ENCODE results near the gene ELANE.
"Not testable (repeated sequence)": the region's sequence is repeated elsewhere in the genome, so short reads cannot be mapped to it uniquely, and the experiment has no call there.

Gene ELANE

DNA sequence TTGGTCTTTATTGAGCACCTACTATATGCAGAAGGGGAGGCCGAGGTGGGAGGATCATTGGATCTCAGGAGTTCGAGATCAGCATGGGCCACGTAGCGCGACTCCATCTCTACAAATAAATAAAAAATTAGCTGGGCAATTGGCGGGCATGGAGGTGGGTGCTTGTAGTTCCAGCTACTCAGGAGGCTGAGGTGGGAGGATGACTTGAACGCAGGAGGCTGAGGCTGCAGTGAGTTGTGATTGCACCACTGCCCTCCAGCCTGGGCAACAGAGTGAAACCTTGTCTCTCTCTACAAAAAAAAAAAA, 11.2 kb downstream of the ELANE start:
- no peak for DNase-seq

DNA sequence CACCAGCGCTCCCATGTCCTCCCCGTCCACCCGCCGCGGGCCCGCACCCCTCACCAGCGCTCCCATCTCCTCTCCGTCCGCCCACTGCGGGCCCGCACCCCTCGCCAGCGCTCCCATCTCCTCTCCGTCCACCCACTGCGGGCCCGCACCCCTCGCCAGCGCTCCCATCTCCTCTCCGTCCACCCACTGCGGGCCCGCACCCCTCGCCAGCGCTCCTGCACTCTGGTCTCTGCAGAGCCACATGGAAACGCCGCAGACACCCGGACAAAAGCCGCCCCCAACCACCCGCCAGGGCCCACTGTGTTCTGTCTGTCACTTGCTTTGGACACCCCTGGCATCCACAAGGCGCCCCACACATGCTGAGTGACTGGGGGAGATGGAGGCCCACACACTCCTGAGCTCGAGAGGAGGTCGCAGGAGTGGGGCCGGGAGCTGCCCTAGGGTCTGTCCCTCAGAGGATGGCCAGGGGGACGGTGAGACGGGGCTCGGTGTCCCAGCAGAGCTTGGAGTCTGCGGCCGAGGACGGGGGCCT, 14.7 kb downstream of the ELANE start:
- no peak for DNase-seq

DNA sequence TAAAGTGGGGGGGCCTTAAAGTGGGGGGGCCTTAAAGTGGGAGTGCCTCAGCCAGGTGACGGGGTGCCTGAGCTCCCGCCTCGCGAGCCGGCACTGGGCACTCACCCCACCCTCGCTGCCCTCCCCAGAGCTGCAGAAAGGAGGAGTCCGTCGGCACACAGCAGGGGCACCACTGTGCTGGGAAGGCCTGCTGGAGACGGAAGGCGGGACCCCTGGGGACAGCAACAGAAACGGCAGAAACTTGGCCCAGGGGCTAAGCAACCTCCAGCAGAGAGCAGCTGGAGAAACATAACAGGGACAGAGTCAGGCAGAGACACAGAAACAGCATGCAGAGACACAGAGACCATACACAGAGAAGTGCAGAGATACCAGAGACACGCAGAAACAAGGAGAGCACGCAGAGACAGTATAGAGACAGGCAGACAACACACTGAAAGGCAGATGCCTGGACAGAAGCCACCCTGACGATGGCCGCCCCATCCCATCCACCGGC, 15.2 kb downstream of the ELANE start:
- no peak for DNase-seq

DNA sequence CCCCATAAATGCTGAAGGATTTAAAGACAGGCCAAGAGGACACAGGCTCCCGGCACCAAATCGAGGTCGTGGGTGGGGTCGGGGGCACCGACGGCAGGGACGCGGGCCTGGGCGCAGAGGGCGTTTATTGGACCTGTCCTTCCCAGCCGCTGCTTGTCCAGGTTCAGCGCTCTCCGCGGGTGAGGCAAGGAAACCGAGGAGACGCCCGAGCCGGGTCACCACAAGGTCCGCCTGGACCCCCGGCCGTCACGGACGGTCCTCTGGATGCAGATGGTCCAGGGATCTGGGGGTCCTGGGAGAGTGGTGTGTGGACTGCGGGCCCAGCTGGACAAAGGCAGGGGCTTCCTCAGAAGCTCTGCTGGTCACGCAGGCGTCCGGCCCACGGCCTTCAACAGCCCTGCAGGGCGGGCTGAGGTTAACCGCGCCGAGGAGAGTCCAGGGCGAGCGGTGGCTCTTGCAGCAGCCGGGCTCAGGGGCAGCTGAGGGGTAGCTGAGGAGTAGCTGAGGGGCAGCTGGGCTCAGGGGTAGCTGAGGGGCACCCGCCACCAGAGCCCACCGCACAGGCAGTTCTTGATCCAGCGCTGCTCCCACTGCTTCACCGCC, 15.9 kb downstream of the ELANE start:
- no peak for DNase-seq

DNA sequence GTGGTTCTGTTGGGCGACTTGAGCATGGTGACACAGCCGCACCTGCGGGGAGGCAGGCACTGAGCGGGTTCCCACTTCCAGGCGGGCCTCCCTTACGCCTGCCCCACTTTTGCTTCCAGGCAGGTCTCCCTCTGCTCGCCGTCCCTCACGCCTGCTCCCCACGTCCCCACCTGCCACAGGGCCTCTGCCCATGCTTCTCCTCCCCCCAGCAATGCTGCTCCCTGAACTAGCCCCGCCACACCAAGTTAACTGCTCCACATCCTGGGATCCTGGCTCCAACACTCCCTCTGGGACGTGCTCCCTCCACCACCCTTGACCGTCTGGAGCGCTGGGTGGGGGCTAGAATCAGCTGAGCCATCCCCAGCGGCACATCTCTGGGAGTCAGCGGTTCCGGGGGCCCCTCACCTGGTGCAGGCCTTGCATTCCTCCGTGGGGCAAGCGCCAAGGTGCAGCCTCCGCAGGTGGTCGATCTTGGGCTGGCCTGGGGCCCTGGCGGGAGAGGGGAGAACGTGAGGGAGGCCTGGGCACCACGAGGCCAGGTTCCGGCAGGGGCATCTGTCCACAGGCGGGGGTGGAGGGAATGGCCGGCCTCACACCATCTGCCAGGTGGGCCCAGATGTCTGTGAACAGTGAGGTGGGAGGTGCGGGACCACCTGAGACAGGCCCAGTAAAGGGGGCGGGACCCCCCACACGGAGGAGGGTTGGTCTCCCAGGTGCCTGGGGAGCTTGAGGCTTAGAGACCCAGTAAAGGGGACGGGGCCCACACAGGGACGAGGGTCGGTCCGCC, 16.5 kb downstream of the ELANE start:
- no peak for DNase-seq

DNA sequence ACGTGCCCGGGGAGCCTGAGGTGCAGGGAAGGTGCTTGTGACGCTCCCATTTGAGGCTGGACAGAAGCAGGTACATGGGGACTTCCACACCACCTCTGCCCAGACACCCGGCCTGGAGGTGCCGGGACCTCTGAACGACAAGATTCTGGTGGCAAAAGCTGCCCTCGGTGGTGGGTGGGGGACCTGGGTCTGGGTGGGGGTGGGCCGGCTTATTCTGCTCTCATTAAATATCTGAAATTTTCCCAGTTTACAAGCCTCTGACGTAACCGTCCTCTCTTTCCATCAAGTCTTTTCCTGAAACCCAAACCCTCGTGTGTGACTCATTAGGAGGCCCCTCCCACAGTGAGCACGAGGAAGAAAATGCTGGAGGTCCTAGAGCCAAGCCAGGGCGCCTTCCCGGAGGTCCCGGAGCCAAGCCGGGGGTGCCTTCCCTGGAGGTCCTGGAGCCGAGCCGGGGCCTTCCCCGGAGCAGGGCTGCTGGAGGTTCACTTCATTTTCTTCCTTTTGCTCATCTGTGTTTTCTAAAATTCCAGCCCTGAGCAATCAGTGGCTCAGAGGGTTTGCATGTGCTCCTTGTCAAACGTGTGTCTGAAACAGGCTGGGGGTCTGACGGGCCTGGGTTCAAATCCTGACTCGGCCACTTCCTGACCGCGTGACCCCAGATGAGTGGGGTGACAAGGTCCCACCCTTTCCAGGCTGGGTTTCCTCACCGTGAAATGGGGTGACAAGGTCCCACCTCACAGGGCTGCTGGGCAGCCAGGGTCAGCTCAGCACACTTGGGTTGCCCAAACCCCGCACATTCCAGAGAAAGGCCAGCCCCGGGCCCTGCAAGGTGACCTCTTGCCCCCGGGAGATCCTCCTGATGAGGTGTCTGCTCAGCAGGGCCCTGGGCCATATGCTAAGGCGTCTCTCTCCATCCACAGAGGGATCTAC, 17.4 kb downstream of the ELANE start:
- DNase-seq = no peak

DNA sequence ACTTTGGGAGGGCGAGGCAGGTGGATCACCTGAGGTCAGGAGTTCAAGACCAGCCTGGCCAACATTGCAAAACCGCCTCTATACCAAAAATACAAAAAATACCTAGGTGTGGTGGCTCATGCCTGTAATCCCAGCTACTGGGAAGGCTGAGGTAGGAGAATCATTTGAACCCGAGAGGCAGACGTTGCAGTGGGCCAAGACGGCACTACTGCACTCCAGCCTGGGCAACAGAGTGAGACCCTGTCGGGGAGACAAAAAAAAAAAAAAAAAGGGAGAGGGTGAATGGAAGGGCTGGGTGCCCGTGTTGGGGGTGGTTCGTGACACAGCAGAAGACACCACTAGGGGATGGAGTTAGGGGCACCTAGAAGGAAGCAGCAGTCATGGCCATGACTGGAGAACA, 18.2 kb downstream of the ELANE start:
- no peak for DNase-seq

DNA sequence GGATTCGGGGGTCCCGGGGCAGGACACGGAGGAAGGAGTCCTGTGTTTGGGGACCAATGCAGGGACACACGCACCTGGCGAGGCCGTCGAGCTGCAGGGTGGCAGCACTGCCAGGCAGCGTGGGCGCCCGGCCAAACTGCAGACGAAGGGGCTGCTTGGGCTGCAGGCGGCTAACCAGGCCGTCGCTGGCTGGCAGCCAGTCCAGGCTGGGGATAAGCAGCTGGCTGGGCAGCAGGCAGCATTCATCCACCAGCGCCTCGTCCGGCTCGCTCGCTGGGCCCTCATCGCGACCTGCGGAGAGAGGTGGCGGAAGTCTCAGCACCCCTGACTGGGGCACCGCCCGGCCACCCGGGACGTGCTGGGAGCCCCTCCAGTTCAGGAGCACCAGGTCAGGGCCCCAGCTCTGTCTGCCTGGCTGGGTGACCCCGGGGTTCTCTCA, 18.9 kb downstream of the ELANE start:
- DNase-seq = no peak

DNA sequence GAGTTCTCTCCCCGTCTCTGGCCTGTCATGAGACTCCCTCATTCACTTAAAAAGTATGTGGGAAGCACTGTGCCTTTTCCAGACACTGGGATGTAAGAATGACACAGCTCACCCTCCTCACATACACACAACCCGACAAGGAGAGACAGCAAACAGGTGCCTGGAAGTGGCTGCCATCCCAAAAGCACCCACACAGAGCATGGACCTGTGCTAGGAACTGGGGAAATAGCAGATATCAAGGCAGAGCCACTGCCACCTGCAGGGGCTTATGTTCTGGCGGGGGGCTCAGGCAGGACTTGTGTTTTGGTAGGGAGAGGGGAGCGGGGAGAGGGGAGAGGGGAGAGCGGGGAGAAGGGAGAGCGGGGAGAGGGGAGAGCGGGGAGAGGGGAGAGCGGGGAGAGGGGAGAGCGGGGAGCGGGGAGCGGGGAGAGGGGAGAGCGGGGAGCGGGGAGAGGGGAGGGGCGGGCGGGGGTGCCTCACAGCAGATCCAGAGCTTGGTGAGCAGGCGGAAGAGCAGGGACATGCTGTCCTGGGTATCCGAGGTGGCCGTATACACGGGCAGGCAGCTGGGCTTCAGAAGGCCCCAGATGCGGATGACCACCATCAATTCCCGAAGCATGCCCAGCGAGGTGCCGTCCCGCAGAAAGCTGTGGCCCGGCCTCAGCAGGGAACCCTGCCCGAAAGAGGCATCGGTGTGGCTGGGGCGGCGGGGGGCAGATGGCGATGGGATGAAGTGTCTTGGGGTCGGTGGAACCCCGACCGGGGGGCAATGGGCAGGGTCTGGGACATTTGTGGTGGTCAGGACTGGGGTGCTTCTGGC, 19.6 kb downstream of the ELANE start:
- DNase-seq = no peak

DNA sequence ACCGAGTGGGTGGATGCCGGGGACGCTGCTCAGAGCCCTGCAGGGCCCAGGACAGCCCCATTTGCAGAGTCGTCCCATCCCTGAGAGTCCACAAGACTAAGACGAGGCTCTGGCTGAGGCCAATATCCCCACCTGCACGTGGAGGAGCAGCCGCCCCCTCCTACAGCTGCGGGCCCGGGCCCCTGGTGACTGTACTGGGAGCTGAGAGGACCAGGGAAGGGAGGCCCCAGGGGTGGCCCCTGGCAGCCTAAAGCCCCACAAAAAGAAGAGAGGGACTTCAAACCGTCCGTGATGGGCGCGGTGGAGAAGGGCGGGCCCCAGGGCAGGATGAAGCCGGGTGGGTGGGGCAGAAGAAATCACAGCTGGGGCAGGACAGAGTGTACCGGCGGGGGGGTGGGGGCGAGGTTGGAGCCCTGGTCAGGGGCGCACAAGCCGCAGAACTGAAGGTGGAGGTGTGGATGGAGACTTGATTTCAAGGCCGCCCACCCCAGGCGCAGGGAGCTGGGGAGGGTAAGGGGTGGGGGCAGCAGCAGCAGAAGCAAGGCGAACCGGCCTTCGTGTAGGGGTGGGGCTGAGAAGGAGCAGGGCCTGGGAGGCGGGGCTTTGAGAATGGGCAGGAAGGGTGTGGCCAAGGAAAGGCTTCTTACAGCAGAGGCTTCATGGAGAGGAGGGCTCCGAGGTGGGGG, 20.3 kb downstream of the ELANE start:
- peak; percentile 79 for DNase-seq

DNA sequence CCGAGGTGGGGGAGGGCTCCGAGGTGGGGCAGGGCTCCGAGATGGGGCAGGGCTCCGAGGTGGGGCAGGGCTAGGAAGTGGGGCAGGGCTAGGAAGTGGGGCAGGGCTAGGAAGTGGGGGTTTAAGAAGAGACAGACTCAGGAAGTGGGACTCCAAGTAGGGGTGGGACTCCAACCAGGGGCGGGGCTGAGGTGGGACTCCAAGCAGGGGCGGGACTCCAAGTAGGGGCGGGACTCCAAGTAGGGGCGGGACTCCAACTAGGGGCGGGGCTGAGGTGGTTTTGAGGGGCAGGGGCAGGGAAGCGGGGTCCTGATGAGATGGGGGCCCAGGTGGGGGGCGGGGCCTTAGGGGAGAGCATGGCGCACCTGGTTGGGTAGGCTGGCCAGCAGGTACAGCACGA, 21.0 kb downstream of the ELANE start:
- DNase-seq = peak; percentile 82

DNA sequence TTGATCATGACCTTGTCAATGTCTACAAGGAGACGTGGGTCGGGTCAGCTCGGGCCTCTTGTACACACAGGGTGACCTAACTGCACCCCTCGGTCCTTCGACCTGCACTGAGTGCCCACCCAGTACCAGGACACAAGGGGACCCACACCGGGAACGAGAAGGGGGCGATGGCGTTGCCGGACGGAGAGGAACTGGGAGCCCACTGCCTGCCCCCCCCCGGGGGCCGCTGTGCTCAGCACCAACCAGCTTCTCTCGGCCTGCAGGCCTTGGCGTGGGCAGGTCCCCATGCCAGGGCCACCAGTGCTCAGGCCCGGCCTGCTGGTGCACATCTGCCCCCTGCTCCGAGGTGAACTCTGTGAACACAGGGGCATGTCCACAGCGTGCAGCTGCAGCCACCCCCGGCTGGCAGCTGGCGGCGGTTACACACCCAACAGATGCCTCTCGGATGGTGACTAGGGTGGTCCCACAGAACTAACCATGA, 21.5 kb downstream of the ELANE start:
- DNase-seq = no peak

DNA sequence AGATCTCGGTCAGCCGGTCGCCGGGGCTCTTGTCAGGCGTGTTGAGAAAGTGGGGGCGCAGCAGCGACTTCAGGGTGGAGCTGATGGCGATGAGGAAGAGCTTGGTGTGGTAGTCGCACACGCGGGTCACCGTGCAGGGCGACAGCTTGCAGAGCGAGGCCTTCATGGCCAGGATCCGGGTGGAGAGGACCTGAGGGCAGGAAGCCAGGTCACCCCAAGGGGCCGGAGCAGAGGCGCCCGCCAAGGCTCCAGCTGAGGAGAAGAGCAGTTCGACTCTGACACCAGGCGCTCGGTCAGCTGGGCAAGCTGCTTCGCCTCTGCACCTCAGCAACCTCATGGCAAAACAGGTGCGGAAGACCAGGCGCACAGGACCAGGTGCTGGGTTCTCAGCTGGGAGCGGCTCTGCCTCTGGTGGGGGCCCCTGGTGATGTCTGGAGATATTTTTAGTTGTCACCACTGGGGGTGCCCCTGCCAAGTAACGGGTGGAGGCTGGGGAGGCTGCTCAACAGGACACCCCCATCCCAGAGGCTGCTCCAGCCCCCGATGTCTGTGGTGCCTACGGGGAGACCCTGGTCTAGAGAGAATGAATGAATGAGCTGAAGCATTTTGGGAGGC, 23.3 kb downstream of the ELANE start:
- no peak for DNase-seq

DNA sequence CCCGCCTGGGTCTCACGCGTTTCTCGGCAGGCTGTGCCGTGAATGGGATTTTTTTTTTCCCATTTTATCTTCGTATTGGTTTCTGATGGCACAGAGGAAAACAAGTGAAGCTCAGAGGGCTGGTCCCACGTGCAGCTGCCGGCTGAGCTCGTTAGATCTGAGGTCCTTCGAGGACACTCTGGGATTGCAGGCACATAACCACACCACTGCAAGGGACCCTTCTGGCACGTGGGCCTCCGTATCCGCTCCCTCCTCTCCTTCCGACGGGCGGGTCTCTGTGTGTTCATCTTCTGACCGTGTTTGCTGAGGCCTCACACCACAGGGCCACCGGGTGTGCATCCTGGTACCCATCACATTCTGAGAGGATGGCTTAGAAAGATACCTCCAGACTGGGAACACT, 24.0 kb downstream of the ELANE start:
- DNase-seq = no peak

DNA sequence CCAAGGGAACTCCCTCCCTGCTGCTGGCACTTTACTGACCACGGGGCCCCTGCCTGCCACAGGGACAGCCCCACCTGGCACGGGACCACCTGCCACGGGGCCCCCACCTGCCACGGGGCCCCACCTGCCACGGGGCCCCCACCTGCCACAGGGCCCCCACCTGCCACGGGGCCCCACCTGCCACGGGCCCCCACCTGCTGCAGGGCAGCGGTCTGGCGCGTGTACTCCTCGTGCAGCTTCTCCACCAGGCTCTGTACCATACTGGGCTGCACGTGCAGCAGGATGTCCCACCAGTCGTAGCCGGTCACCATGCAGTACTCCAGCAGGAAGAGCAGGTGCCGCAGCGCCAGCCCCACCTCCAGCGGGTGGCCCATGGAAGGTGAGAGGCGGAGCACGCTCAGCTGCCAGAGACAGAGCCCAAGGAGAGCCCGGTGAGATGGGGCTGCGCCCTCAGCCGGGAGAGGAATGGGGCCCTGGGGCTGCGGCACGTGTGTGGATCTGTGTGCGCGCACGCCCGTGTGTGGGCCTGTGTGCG, 24.7 kb downstream of the ELANE start:
- DNase-seq = no peak

DNA sequence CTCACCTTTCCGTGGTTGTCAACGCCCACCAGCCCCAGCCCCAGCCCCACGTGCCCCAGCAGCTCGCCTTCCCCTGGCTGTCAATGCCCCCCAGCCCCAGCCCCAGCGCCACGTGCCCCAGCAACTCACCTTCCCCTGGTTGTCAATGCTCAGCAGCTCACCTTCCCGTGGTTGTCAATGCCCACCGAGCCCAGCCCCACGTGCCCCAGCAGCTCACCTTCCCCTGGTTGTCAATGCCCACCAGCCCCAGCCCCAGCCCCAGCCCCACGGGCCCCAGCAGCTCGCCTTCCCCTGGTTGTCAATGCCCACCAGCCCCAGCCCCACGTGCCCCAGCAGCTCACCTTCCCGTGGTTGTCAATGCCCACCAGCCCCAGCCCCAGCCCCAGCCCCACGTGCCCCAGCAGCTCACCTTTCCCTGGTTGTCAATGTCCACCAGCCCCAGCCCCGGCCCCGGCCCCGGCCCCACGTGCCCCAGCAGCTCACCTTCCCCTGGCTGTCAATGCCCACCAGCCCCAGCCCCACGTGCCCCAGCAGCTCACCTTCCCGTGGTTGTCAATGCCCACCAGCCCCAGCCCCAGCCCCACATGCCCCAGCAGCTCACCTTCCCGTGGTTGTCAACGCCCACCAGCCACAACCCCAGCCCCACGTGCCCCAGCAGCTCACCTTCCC, 26.0 kb downstream of the ELANE start:
- DNase-seq = not testable (repeated sequence)

DNA sequence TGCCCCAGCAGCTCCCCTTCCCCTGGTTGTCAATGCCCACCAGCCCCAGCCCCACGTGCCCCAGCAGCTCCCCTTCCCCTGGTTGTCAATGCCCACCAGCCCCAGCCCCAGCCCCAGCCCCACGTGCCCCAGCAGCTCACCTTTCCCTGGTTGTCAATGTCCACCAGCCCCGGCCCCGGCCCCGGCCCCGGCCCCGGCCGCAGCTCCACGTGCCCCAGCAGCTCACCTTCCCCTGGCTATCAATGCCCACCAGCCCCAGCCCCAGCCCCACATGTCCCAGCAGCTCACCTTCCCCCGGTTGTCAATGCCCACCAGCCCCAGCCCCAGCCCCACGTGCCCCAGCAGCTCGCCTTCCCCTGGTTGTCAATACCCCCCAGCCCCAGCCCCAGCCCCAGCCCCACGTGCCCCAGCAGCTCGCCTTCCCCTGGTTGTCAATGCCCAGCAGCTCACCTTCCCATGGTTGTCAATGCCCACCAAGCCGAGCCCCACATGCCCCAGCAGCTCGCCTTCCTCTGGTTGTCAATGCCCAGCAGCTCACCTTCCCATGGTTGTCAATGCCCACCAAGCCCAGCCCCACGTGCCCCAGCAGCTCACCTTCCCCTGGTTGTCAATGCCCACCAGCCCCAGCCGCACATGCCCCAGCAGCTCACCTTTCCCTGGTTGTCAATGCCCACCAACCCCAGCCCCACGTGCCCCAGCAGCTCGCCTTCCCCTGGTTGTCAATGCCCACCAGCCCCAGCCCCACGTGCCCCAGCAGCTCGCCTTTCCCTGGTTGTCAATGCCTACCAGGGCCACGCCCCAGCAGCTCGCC, 26.9 kb downstream of the ELANE start:
- not testable (repeated sequence) for DNase-seq

DNA sequence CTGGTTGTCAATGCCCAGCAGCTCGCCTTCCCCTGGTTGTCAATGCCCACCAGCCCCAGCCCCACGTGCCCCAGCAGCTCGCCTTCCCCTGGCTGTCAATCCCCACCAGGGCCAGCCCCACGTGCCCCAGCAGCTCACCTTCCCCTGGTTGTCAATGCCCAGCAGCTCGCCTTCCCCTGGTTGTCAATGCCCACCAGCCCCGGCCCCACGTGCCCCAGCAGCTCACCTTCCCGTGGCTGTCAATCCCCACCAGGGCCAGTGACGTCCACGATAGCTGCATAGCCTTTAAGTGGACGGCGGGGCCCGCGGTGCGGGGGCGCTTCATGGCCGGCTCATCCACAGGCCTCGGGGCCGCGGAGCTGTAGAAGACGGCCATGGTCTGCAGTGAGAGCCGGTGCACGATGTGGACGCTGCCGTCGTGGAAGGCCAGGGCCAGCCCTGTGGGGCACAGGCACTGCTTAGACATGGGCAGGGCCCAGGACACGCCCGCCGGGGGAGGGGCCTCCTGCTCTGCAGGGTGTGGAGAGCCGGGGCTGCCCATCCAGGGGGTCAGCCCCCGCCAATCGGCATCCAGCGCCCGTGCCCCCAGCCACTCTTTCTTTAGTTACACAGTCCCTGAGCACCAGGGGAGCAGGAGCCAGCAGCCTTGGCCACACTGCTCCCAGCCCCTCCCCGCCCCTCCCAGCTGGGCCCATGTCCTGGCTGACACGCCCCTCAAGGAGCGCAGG, 27.8 kb downstream of the ELANE start:
- DNase-seq = no peak
